ES-I3 (cell line): ENCODE results near the gene VASN.
A peak's percentile ranks its signal among the peaks of the same experiment; 100 is the strongest.
"Not testable (repeated sequence)": the region's sequence is repeated elsewhere in the genome, so short reads cannot be mapped to it uniquely, and the experiment has no call there.

Source experiments
- H3K36me3 ChIP-seq: 2 replicates; pipeline ENCODE4 v1.6.1; 2013; ENCODE audit warnings: mild to moderate bottlenecking, low read length, control low read depth, moderate library complexity; ENCODE audit not compliant: insufficient read depth
- H3K4me1 ChIP-seq: 2 replicates; pipeline ENCODE4 v1.6.1; 2013; ENCODE audit warnings: mild to moderate bottlenecking, control low read depth, low read length; ENCODE audit not compliant: insufficient read depth
- H3K9ac ChIP-seq: 2 replicates; pipeline ENCODE4 v1.6.1; 2013; ENCODE audit warnings: low read depth, mild to moderate bottlenecking, low read length, moderate library complexity
- H3K9me3 ChIP-seq: 2 replicates; pipeline ENCODE4 v1.6.1; 2013; ENCODE audit warnings: mild to moderate bottlenecking, low read length, moderate library complexity; ENCODE audit not compliant: control insufficient read depth, insufficient read depth

Gene VASN

GRCh38 chr16:4344300-4344982 is 27.2 kb upstream of the VASN start:
- not testable (repeated sequence) for H3K36me3 ChIP-seq, H3K9me3 ChIP-seq, H3K9ac ChIP-seq, H3K4me1 ChIP-seq

GRCh38 chr16:4344983-4345835 is 26.4 kb upstream of the VASN start:
- H3K4me1 ChIP-seq: no peaks in the 10 kb centered on the region
- no peak overlapping the region for H3K9ac ChIP-seq
- H3K36me3 ChIP-seq: peaks cover 7% of the 10 kb centered on the region; the same call in 1 of the 2 replicates
- no peaks in the 10 kb centered on the region for H3K9me3 ChIP-seq

- peaks cover 4% of the 10 kb centered on the region; the same call in 1 of the 2 replicates for H3K36me3 ChIP-seq
Measured at GRCh38 chr16:4345836-4346781, 25.5 kb upstream of the VASN start.

GRCh38 chr16:4347010-4347409 is 24.6 kb upstream of the VASN start:
- Histone ChIP-seq H3K36me3 (no peaks in the 10 kb centered on the region; the same call in 1 of the 2 replicates), H3K9me3 (no peaks in the 10 kb centered on the region; the same call in 1 of the 2 replicates), H3K9ac (no peak overlapping the region), H3K4me1 (no peaks in the 10 kb centered on the region)

More at GRCh38 chr16:4345836-4346781, 25.5 kb upstream of the VASN start:
- no peaks in the 10 kb centered on the region; the same call in 1 of the 2 replicates for H3K9me3 ChIP-seq
- H3K4me1 ChIP-seq: no peaks in the 10 kb centered on the region
- no peak overlapping the region for H3K9ac ChIP-seq

- no peaks in the 10 kb centered on the region; the same call in 1 of the 2 replicates for H3K9me3 ChIP-seq
- no peaks in the 10 kb centered on the region; the same call in 1 of the 2 replicates for H3K36me3 ChIP-seq
- no peak overlapping the region for H3K9ac ChIP-seq
- no peaks in the 10 kb centered on the region for H3K4me1 ChIP-seq
Measured at GRCh38 chr16:4347765-4348509, 23.7 kb upstream of the VASN start.

GRCh38 chr16:4349332-4349731 is 22.3 kb upstream of the VASN start:
- Histone ChIP-seq H3K9me3 (no peaks in the 10 kb centered on the region; the same call in 1 of the 2 replicates), H3K36me3 (no peaks in the 10 kb centered on the region; the same call in 1 of the 2 replicates), H3K9ac (no peak overlapping the region; the same call in 1 of the 2 replicates), H3K4me1 (no peaks in the 10 kb centered on the region)

- H3K9me3 ChIP-seq: no peaks in the 10 kb centered on the region; the same call in 1 of the 2 replicates
- no peaks in the 10 kb centered on the region for H3K4me1 ChIP-seq
- no peaks in the 10 kb centered on the region for H3K36me3 ChIP-seq
Measured at GRCh38 chr16:4350365-4350786, 21.3 kb upstream of the VASN start.

GRCh38 chr16:4350787-4351659 is 20.6 kb upstream of the VASN start, which contains the start of gene PAM16:
Gene PAM16 (minus strand): TSS chr16:4351321. CDS start chr16:4351234, 87 bp downstream.
- H3K9ac ChIP-seq: peak within 1 kb of the TSS; percentile 90
- no peaks in the 10 kb centered on the region; the same call in 1 of the 2 replicates for H3K9me3 ChIP-seq
- no peaks in the 10 kb centered on the region for H3K36me3 ChIP-seq
- H3K4me1 ChIP-seq: no peaks in the 10 kb centered on the region

More at GRCh38 chr16:4350365-4350786, 21.3 kb upstream of the VASN start:
- peak overlapping the region; percentile 90 for H3K9ac ChIP-seq

GRCh38 chr16:4351880-4352279 is 19.8 kb upstream of the VASN start:
- Histone ChIP-seq H3K9ac (no peak overlapping the region), H3K36me3 (no peaks in the 10 kb centered on the region), H3K9me3 (no peaks in the 10 kb centered on the region; the same call in 1 of the 2 replicates), H3K4me1 (no peaks in the 10 kb centered on the region)

- no peaks in the 10 kb centered on the region for H3K36me3 ChIP-seq
- no peaks in the 10 kb centered on the region; the same call in 1 of the 2 replicates for H3K9me3 ChIP-seq
- no peak overlapping the region for H3K9ac ChIP-seq
- H3K4me1 ChIP-seq: no peaks in the 10 kb centered on the region
Measured at GRCh38 chr16:4352843-4353242, 18.8 kb upstream of the VASN start.

GRCh38 chr16:4353675-4354074 is 18.0 kb upstream of the VASN start:
- no peak overlapping the region for H3K9ac ChIP-seq
- no peaks in the 10 kb centered on the region; the same call in 1 of the 2 replicates for H3K9me3 ChIP-seq
- H3K36me3 ChIP-seq: no peaks in the 10 kb centered on the region
- no peaks in the 10 kb centered on the region for H3K4me1 ChIP-seq

- no peaks in the 10 kb centered on the region for H3K4me1 ChIP-seq
- no peaks in the 10 kb centered on the region for H3K36me3 ChIP-seq
- no peaks in the 10 kb centered on the region; the same call in 1 of the 2 replicates for H3K9me3 ChIP-seq
Measured at GRCh38 chr16:4354512-4355409, 16.9 kb upstream of the VASN start.

More at GRCh38 chr16:4354512-4355409, 16.9 kb upstream of the VASN start:
- no peak overlapping the region for H3K9ac ChIP-seq
